ENCODE data around the gene MDM2.

GRCh38 chr12:68762691-68763090, 45.3 kb upstream of the MDM2 start:
- TF ChIP-seq EZH2 (IDR thresholded peaks at IDR 0.05; ENCODE audit: low read depth, low read length, severe bottlenecking) (no peak), CREB1 (IDR thresholded peaks at IDR 0.05) (no peak), CTCF (IDR thresholded peaks at IDR 0.05; ENCODE audit: control extremely low read depth in 1 of 3, insufficient read depth in 1 of 3, low read depth in 1 of 3, low read length in 3 of 3) (no peak), RFX5 (IDR thresholded peaks at IDR 0.05; ENCODE audit: borderline replicate concordance, low read depth, low read length) (no peak), POLR2A (IDR thresholded peaks at IDR 0.05; ENCODE audit: control extremely low read depth in 1 of 2, low read depth in 2 of 2, low read length in 2 of 2) (no peak), USF2 (IDR thresholded peaks at IDR 0.05; ENCODE audit: low read length) (no peak)

All from H1 (cell line).